ENCODE measurements around the gene HNRNPK.

The HNRNPK gene

GRCh38 chr9:83986765-83987401, 6.9 kb upstream of the HNRNPK start:
- H3K27ac Mint-ChIP-seq = peak overlapping the region; percentile 53
- H3K4me1 Mint-ChIP-seq (ENCODE audit: low read depth) = peaks cover 29% of the 10 kb centered on the region
- no peak for DNase-seq
- H3K9me3 Mint-ChIP-seq = no peaks in the 10 kb centered on the region
- H3K27me3 Mint-ChIP-seq = no peaks in the 10 kb centered on the region
- no peak overlapping the region for H3K4me3 Mint-ChIP-seq
- peaks cover 56% of the 10 kb centered on the region for H3K36me3 Mint-ChIP-seq (ENCODE audit: low read depth)

GRCh38 chr9:83986195-83986594, 6.2 kb upstream of the HNRNPK start:
- H3K4me1 Mint-ChIP-seq (ENCODE audit: low read depth) = peaks cover 33% of the 10 kb centered on the region
- H3K27ac Mint-ChIP-seq = no peak overlapping the region
- no peaks in the 10 kb centered on the region for H3K9me3 Mint-ChIP-seq
- H3K27me3 Mint-ChIP-seq = no peaks in the 10 kb centered on the region
- DNase-seq = no peak
- H3K36me3 Mint-ChIP-seq (ENCODE audit: low read depth) = peaks cover 57% of the 10 kb centered on the region
- H3K4me3 Mint-ChIP-seq = no peak overlapping the region

GRCh38 chr9:83981126-83981871, 1.3 kb upstream of the HNRNPK start:
- Mint-ChIP-seq H3K27ac (peak overlapping the region; percentile 98), H3K27me3 (no peaks in the 10 kb centered on the region), H3K4me3 (peak overlapping the region; percentile 100), H3K36me3 (ENCODE audit: low read depth) (peaks cover 67% of the 10 kb centered on the region), H3K4me1 (ENCODE audit: low read depth) (peaks cover 37% of the 10 kb centered on the region), H3K9me3 (no peaks in the 10 kb centered on the region)
- peak; percentile 59 for DNase-seq

- Mint-ChIP-seq H3K4me1 (ENCODE audit: low read depth) (peaks cover 41% of the 10 kb centered on the region), H3K36me3 (ENCODE audit: low read depth) (peaks cover 74% of the 10 kb centered on the region)
These were observed 545 bp upstream of the HNRNPK start, which contains the start of gene RMI1 for GRCh38 chr9:83980395-83981125. Gene RMI1, plus strand, starts transcription at chr9:83980805. Its CDS starts 20,182 bp downstream, at chr9:84000987.

GRCh38 chr9:83978992-83979811, 813 bp downstream of the HNRNPK start:
- peak overlapping the region; percentile 100 for H3K4me3 Mint-ChIP-seq
- H3K9me3 Mint-ChIP-seq = no peaks in the 10 kb centered on the region
- peak; percentile 89 for DNase-seq
- no peaks in the 10 kb centered on the region for H3K27me3 Mint-ChIP-seq
- peaks cover 54% of the 10 kb centered on the region for H3K4me1 Mint-ChIP-seq (ENCODE audit: low read depth)
- H3K36me3 Mint-ChIP-seq (ENCODE audit: low read depth) = peaks cover 86% of the 10 kb centered on the region
- H3K27ac Mint-ChIP-seq = peak overlapping the region; percentile 98

More at GRCh38 chr9:83980395-83981125, 545 bp upstream of the HNRNPK start, which contains the start of gene RMI1:
- no peaks in the 10 kb centered on the region for H3K9me3 Mint-ChIP-seq
- peak within 1 kb of the TSS; percentile 98 for H3K27ac Mint-ChIP-seq
- peak within 1 kb of the TSS; percentile 100 for H3K4me3 Mint-ChIP-seq
- no peaks in the 10 kb centered on the region for H3K27me3 Mint-ChIP-seq
- peak; percentile 99 for DNase-seq

GRCh38 chr9:83977196-83977595, 2.8 kb downstream of the HNRNPK start:
- no peaks in the 10 kb centered on the region for H3K27me3 Mint-ChIP-seq
- H3K9me3 Mint-ChIP-seq = no peaks in the 10 kb centered on the region
- no peak for DNase-seq
- peaks cover 55% of the 10 kb centered on the region for H3K4me1 Mint-ChIP-seq (ENCODE audit: low read depth)
- H3K36me3 Mint-ChIP-seq (ENCODE audit: low read depth) = peaks cover 95% of the 10 kb centered on the region
- peak overlapping the region; percentile 100 for H3K4me3 Mint-ChIP-seq
- H3K27ac Mint-ChIP-seq = peak overlapping the region; percentile 98

- peak overlapping the region; percentile 100 for H3K4me3 Mint-ChIP-seq
- H3K4me1 Mint-ChIP-seq (ENCODE audit: low read depth) = peaks cover 56% of the 10 kb centered on the region
- H3K27ac Mint-ChIP-seq = peak overlapping the region; percentile 98
- DNase-seq = no peak
- H3K27me3 Mint-ChIP-seq = no peaks in the 10 kb centered on the region
- H3K9me3 Mint-ChIP-seq = no peaks in the 10 kb centered on the region
- H3K36me3 Mint-ChIP-seq (ENCODE audit: low read depth) = peaks cover 95% of the 10 kb centered on the region
These were observed 3.6 kb downstream of the HNRNPK start for GRCh38 chr9:83976372-83976771.

- Mint-ChIP-seq H3K4me1 (ENCODE audit: low read depth) (peaks cover 64% of the 10 kb centered on the region), H3K36me3 (ENCODE audit: low read depth) (peaks cover 99% of the 10 kb centered on the region), H3K27me3 (no peaks in the 10 kb centered on the region), H3K4me3 (peak overlapping the region; percentile 10), H3K27ac (peak overlapping the region; percentile 98), H3K9me3 (no peaks in the 10 kb centered on the region)
- DNase-seq = no peak
These were observed 4.7 kb downstream of the HNRNPK start for GRCh38 chr9:83975300-83975699.

GRCh38 chr9:83972286-83972685, 7.7 kb downstream of the HNRNPK start:
- Mint-ChIP-seq H3K36me3 (ENCODE audit: low read depth) (peaks cover 99% of the 10 kb centered on the region), H3K9me3 (no peaks in the 10 kb centered on the region), H3K27ac (peak overlapping the region; percentile 78), H3K4me3 (no peak overlapping the region), H3K4me1 (ENCODE audit: low read depth) (peaks cover 77% of the 10 kb centered on the region), H3K27me3 (no peaks in the 10 kb centered on the region)
- DNase-seq = no peak

GRCh38 chr9:83971485-83971884, 8.5 kb downstream of the HNRNPK start:
- DNase-seq = no peak
- no peaks in the 10 kb centered on the region for H3K9me3 Mint-ChIP-seq
- H3K4me3 Mint-ChIP-seq = no peak overlapping the region
- peak overlapping the region; percentile 78 for H3K27ac Mint-ChIP-seq
- peaks cover 69% of the 10 kb centered on the region for H3K4me1 Mint-ChIP-seq (ENCODE audit: low read depth)
- no peaks in the 10 kb centered on the region for H3K27me3 Mint-ChIP-seq
- H3K36me3 Mint-ChIP-seq (ENCODE audit: low read depth) = peaks cover 99% of the 10 kb centered on the region

GRCh38 chr9:83969602-83970001, 10.4 kb downstream of the HNRNPK start:
- Mint-ChIP-seq H3K27me3 (no peaks in the 10 kb centered on the region), H3K36me3 (ENCODE audit: low read depth) (peaks cover 89% of the 10 kb centered on the region), H3K9me3 (no peaks in the 10 kb centered on the region), H3K4me3 (no peak overlapping the region), H3K27ac (no peak overlapping the region), H3K4me1 (ENCODE audit: low read depth) (peaks cover 52% of the 10 kb centered on the region)
- DNase-seq = no peak

- DNase-seq = no peak
- H3K27ac Mint-ChIP-seq = peak overlapping the region; percentile 51
- H3K4me1 Mint-ChIP-seq (ENCODE audit: low read depth) = peaks cover 35% of the 10 kb centered on the region
- H3K36me3 Mint-ChIP-seq (ENCODE audit: low read depth) = peaks cover 65% of the 10 kb centered on the region
- H3K27me3 Mint-ChIP-seq = no peaks in the 10 kb centered on the region
- H3K4me3 Mint-ChIP-seq = no peak overlapping the region
- H3K9me3 Mint-ChIP-seq = no peaks in the 10 kb centered on the region
These were observed 12.9 kb downstream of the HNRNPK start for GRCh38 chr9:83967073-83967472.

GRCh38 chr9:83966209-83966582, 13.8 kb downstream of the HNRNPK start:
- peaks cover 56% of the 10 kb centered on the region for H3K36me3 Mint-ChIP-seq (ENCODE audit: low read depth)
- H3K27ac Mint-ChIP-seq = peak overlapping the region; percentile 64

More at GRCh38 chr9:83966209-83966582, 13.8 kb downstream of the HNRNPK start:
- Mint-ChIP-seq H3K4me3 (no peak overlapping the region), H3K4me1 (ENCODE audit: low read depth) (peaks cover 27% of the 10 kb centered on the region), H3K27me3 (no peaks in the 10 kb centered on the region), H3K9me3 (no peaks in the 10 kb centered on the region)
- peak; percentile 40 for DNase-seq
